Measurements from ENCODE around the gene CMBL. TPM values are rescaled to one million over a fixed set of nuclear protein-coding genes. Genes with fewer than 3 reads are reported as not detected.

Gene CMBL
- total and polyA plus RNA-seq, 2 experiments from 2014 or later = 20.8 to 24.1 TPM

DNA sequence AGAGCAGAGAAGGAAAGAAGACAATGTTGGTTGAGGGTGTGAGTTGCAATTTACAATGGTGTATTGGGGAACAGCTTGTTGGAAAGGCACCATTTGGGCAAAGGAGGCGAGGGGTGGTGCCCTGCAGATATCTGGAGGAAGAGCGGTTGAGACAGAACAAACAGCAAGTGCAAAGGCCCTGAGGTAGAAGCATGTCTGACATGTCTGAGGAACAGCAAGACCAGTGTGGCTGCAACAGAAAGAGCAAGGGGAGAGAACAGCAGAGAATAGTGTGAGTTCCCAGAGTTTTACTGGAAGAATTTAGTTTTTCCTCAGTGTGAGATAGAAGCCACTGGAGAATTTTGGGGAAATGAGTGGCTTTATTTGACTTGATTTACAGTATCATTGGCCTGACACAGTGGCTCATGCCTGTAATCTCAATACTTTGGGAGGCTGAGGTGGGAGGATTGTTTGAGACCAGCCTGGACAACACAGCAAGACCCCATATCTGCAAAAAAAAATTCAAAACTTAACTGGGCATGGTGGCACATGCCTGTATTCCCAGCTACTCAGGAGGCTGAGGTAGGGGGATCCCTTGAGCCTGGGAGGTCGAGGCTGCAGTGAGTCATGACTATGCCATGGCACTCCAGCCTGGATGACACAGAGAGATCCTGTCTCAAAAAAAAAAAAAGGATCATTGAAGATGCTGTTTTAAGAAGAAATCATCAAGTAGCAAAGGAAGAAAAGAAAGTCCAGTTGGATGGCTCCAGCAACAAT, 13.6 kb downstream of the CMBL start:
- Histone ChIP-seq H3K4me3 (no peak overlapping the region), H4K20me1 (ENCODE audit: insufficient read depth, poor library complexity, severe bottlenecking) (no peaks in the 10 kb centered on the region), H3K36me3 (replicated peaks; ENCODE audit: insufficient read depth, low read depth) (no peaks in the 10 kb centered on the region), H3K4me2 (no peak overlapping the region), H3K9me3 (ENCODE audit: low read depth) (no peaks in the 10 kb centered on the region), H3K79me2 (peaks cover 9% of the 10 kb centered on the region), H3K27me3 (no peaks in the 10 kb centered on the region), H3K27ac (no peak overlapping the region), H2AFZ (no peak overlapping the region), H3K9me2 (replicated peaks; ENCODE audit: insufficient read depth) (no peaks in the 10 kb centered on the region), H3K4me1 (ENCODE audit: insufficient read depth) (no peaks in the 10 kb centered on the region)
- TF ChIP-seq EZH2phosphoT487 (IDR thresholded peaks at IDR 0.05; ENCODE audit: low read depth, severe bottlenecking, unreplicated experiment) = no peak
- TF ChIP-seq, protein P1, sequence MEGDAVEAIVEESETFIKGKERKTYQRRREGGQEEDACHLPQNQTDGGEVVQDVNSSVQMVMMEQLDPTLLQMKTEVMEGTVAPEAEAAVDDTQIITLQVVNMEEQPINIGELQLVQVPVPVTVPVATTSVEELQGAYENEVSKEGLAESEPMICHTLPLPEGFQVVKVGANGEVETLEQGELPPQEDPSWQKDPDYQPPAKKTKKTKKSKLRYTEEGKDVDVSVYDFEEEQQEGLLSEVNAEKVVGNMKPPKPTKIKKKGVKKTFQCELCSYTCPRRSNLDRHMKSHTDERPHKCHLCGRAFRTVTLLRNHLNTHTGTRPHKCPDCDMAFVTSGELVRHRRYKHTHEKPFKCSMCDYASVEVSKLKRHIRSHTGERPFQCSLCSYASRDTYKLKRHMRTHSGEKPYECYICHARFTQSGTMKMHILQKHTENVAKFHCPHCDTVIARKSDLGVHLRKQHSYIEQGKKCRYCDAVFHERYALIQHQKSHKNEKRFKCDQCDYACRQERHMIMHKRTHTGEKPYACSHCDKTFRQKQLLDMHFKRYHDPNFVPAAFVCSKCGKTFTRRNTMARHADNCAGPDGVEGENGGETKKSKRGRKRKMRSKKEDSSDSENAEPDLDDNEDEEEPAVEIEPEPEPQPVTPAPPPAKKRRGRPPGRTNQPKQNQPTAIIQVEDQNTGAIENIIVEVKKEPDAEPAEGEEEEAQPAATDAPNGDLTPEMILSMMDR (IDR thresholded peaks at IDR 0.05; ENCODE audit: poor library complexity) = no peak
- TF ChIP-seq EZH2 (IDR thresholded peaks at IDR 0.05; ENCODE audit: borderline replicate concordance) = no peak
- DNase-seq (ENCODE audit: low spot score) = no peak
- WGBS (ENCODE audit: low lambda C conversion rate, missing lambda C conversion rate) = 98% methylated on average over 3 of the region's 3 CpGs

DNA sequence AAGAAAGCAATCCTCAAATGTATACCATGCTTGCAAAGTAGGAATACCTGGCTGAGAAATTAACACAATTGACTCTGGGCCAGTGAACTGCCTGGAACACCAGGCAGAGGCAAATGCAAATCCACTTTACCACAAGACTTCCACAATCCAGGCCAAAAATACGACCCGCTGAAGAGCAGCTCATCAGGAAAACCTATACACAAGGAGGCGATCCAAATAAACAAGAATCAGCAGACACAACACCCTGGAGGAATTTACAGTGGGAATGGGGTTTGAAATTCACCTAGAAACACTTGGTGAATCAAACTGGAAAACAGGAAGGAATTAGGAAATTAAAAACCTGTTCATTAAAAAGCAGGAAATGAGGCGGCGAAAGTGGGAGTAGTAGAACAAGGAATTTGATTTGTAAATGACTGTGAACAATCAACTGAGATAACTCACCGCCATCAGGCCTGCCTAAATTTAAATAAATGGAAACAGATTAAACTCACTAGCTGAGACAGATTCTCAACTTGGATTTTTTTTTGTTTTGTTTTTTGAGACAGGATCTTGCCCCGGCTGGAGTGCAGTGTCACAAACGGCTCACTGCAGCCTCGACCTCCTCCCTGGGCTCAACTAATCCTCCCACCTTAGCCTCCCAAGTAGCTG, 15.9 kb downstream of the CMBL start:
- H3K4me3 ChIP-seq = no peak overlapping the region
- TF ChIP-seq EZH2 (IDR thresholded peaks at IDR 0.05; ENCODE audit: borderline replicate concordance) (no peak), EZH2phosphoT487 (IDR thresholded peaks at IDR 0.05; ENCODE audit: low read depth, severe bottlenecking, unreplicated experiment) (no peak)
- TF ChIP-seq, protein P1 (IDR thresholded peaks at IDR 0.05; ENCODE audit: poor library complexity) = no peak
- no peaks in the 10 kb centered on the region for H3K9me2 ChIP-seq (replicated peaks; ENCODE audit: insufficient read depth)
- 83% methylated on average over 9 of the region's 9 CpGs for WGBS (ENCODE audit: low lambda C conversion rate, missing lambda C conversion rate)
- no peaks in the 10 kb centered on the region for H3K27me3 ChIP-seq
- H3K79me2 ChIP-seq = peaks cover 4% of the 10 kb centered on the region
- no peak overlapping the region for H3K4me2 ChIP-seq
- H3K9me3 ChIP-seq (ENCODE audit: low read depth) = no peaks in the 10 kb centered on the region
- H3K36me3 ChIP-seq (replicated peaks; ENCODE audit: insufficient read depth, low read depth) = no peaks in the 10 kb centered on the region
- no peaks in the 10 kb centered on the region for H3K4me1 ChIP-seq (ENCODE audit: insufficient read depth)
- no peak for DNase-seq (ENCODE audit: low spot score)
- H2AFZ ChIP-seq = no peak overlapping the region
- H4K20me1 ChIP-seq (ENCODE audit: insufficient read depth, poor library complexity, severe bottlenecking) = no peaks in the 10 kb centered on the region
- no peak overlapping the region for H3K27ac ChIP-seq

DNA sequence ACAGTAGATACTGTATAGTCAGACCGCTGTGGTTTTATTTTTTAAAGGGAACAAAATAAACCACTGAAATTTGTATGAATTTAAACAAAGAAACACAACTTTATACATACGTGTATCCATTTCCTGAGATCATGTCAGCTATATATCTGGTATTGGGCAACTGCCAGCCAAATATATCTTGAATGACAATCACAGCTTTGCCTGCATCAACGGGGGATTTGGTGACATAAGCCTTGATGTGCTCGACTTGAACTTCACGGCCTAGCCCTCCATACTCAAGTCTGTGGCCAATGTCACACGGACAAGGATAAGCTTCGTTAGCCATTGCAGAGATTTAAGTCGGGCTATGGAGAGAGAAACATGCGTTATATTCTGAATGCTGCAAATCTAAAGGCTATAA, 17.3 kb downstream of the CMBL start:
- Histone ChIP-seq H3K27me3 (no peaks in the 10 kb centered on the region), H4K20me1 (ENCODE audit: insufficient read depth, poor library complexity, severe bottlenecking) (no peaks in the 10 kb centered on the region), H3K36me3 (replicated peaks; ENCODE audit: insufficient read depth, low read depth) (no peaks in the 10 kb centered on the region), H3K27ac (no peak overlapping the region), H3K79me2 (peaks cover 4% of the 10 kb centered on the region), H3K9me3 (ENCODE audit: low read depth) (no peaks in the 10 kb centered on the region), H3K4me3 (no peak overlapping the region), H3K9me2 (replicated peaks; ENCODE audit: insufficient read depth) (no peaks in the 10 kb centered on the region), H2AFZ (no peak overlapping the region), H3K4me1 (ENCODE audit: insufficient read depth) (no peaks in the 10 kb centered on the region), H3K4me2 (no peak overlapping the region)
- 93% methylated on average over 9 of the region's 9 CpGs for WGBS (ENCODE audit: low lambda C conversion rate, missing lambda C conversion rate)
- DNase-seq (ENCODE audit: low spot score) = no peak
- no peak for TF ChIP-seq EZH2 (IDR thresholded peaks at IDR 0.05; ENCODE audit: borderline replicate concordance)
- no peak for TF ChIP-seq EZH2phosphoT487 (IDR thresholded peaks at IDR 0.05; ENCODE audit: low read depth, severe bottlenecking, unreplicated experiment)
- TF ChIP-seq, protein P1 (IDR thresholded peaks at IDR 0.05; ENCODE audit: poor library complexity) = no peak
